B cell (primary cell): ENCODE measurements around the gene SPPL2C.

ENCODE experiments used
- EZH2 ChIP-seq: IDR thresholded peaks from 2 replicates; pipeline ENCODE4 v1.6.1; 2012; ENCODE audit warnings: borderline replicate concordance, low read depth, mild to moderate bottlenecking, moderate library complexity, low read length; ENCODE audit not compliant: insufficient read depth, poor library complexity, severe bottlenecking
- TF ChIP-seq, protein P1 (sequence below): fragments of 200-600 bp; IDR thresholded peaks from one replicate; pipeline ENCODE4 v1.8.0; 2022; ENCODE audit warnings: antibody characterized with exemption, mild to moderate bottlenecking

GRCh38 chr17:45886852-45887251 lies 42.2 kb downstream of the SPPL2C start:
- TF ChIP-seq, protein P1, sequence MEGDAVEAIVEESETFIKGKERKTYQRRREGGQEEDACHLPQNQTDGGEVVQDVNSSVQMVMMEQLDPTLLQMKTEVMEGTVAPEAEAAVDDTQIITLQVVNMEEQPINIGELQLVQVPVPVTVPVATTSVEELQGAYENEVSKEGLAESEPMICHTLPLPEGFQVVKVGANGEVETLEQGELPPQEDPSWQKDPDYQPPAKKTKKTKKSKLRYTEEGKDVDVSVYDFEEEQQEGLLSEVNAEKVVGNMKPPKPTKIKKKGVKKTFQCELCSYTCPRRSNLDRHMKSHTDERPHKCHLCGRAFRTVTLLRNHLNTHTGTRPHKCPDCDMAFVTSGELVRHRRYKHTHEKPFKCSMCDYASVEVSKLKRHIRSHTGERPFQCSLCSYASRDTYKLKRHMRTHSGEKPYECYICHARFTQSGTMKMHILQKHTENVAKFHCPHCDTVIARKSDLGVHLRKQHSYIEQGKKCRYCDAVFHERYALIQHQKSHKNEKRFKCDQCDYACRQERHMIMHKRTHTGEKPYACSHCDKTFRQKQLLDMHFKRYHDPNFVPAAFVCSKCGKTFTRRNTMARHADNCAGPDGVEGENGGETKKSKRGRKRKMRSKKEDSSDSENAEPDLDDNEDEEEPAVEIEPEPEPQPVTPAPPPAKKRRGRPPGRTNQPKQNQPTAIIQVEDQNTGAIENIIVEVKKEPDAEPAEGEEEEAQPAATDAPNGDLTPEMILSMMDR = no peak
- TF ChIP-seq EZH2 = no peak
